HCT116 (cell line): Measurements from ENCODE around the gene ARHGEF38. TPM values are rescaled to one million over a fixed set of nuclear protein-coding genes. Genes with fewer than 3 reads are reported as not detected.

Experiments used
- ATAC-seq: fragments of 200-7000 bp; cut with Tn5 transposase; 2 replicates; pipeline ENCODE4 v1.9.1; 2020; ENCODE audit warnings: mild to moderate bottlenecking, moderate library complexity
- BruUV-seq: library from RNA; stranded (reverse); fragments of 400-500 nt; replicated peaks from 2 replicates; lab custom pipeline; 2021; lab: Mats Ljungman, UMichigan
- CTCF ChIA-PET: fragments of 300-600 bp; sonication (Branson Sonifier 250); formaldehyde crosslinking; loops from one replicate; lab custom pipeline; 2021; ENCODE audit warnings: antibody characterized with exemption; lab: Charles Lee
- POLR2A ChIA-PET: fragments of 300-600, 350-600 bp; sonication (Branson Sonifier 250); formaldehyde crosslinking; loops from one replicate; lab custom pipeline; 2021; ENCODE audit warnings: antibody characterized with exemption; lab: Charles Lee
- RAD21 ChIA-PET, 2 experiments: fragments of 300-600 bp; sonication (Branson Sonifier 250); formaldehyde crosslinking; loops; one replicate each; lab custom pipeline; 2023; ENCODE audit warnings: low total read pairs in 2 of 2; ENCODE audit not compliant: uncharacterized antibody in 2 of 2, unreplicated experiment in 2 of 2, low non-redundant PET in 1 of 2; lab: Charles Lee
- DNase-seq: peaks from one replicate; pipeline ENCODE4 v3.0.0-alpha.2; 2010; ENCODE audit warnings: low read depth, low spot score
- H2AFZ ChIP-seq: fragments of 200-600 bp; shearing (Covaris generic), sonication (generic); 2 replicates; pipeline ENCODE4 v1.6.1; 2017; ENCODE audit warnings: low read depth, mixed run types, mixed read lengths, antibody characterized with exemption, low read length; ENCODE audit not compliant: poor library complexity, severe bottlenecking
- H3K27ac ChIP-seq: 2 replicates; pipeline ENCODE4 v1.5.1; 2012; ENCODE audit warnings: low read depth, low read length
- H3K27me3 ChIP-seq: fragments of 200-600 bp; sonication (generic); 2 replicates; pipeline ENCODE4 v1.6.1; 2016; ENCODE audit warnings: mixed run types, low read length, mixed read lengths; ENCODE audit not compliant: insufficient read depth
- H3K36me3 ChIP-seq, 2 experiments: fragments of 200-500 bp in 1 of 2; fragments of 200-600 bp in 1 of 2; sonication (Bioruptor generic) in 1 of 2; sonication (generic) in 1 of 2; 2 replicates each; pipeline versions ENCODE4 v1.5.1 to v1.6.1; 2014 to 2016; ENCODE audit warnings: low read length in 2 of 2, inconsistent platforms in 1 of 2, mixed read lengths in 1 of 2, mixed run types in 1 of 2; ENCODE audit not compliant: insufficient read depth in 2 of 2, control insufficient read depth in 1 of 2
- H3K4me1 ChIP-seq, 2 experiments: fragments of 200-600 bp in 1 of 2; sonication (generic) in 1 of 2; 2 replicates each; pipeline versions ENCODE4 v1.5.1 to v1.6.1; 2012 to 2017; ENCODE audit warnings: low read length in 2 of 2, inconsistent platforms in 1 of 2, mild to moderate bottlenecking in 1 of 2, mixed read lengths in 1 of 2, mixed run types in 1 of 2, moderate library complexity in 1 of 2; ENCODE audit not compliant: insufficient read depth in 2 of 2, control insufficient read depth in 1 of 2
- H3K4me2 ChIP-seq: fragments of 200-600 bp; sonication (generic); 2 replicates; pipeline ENCODE4 v1.6.1; 2017; ENCODE audit warnings: mixed run types, low read length, mixed read lengths
- H3K4me3 ChIP-seq, 2 experiments: fragments of 200-600 bp in 1 of 2; sonication (generic) in 1 of 2; replicated peaks in 1 of 2; 2 replicates each; pipeline ENCODE4 v1.5.1; 2011 to 2016; ENCODE audit warnings: low read length in 2 of 2, control low read depth in 1 of 2, low read depth in 1 of 2, mild to moderate bottlenecking in 1 of 2, mixed read lengths in 1 of 2, mixed run types in 1 of 2
- H3K79me2 ChIP-seq: fragments of 200-600 bp; sonication (generic); 2 replicates; pipeline ENCODE4 v1.6.1; 2017; ENCODE audit warnings: mild to moderate bottlenecking, mixed run types, low read length, moderate library complexity, mixed read lengths; ENCODE audit not compliant: insufficient read depth
- H3K9ac ChIP-seq: fragments of 200-600 bp; sonication (generic); 2 replicates; pipeline ENCODE4 v1.6.1; 2016; ENCODE audit warnings: low read length, mixed read lengths
- H3K9me2 ChIP-seq: fragments of 200-600 bp; sonication (generic), shearing (Covaris generic); 2 replicates; pipeline ENCODE4 v1.6.1; 2017; ENCODE audit warnings: mixed run types, mild to moderate bottlenecking, moderate library complexity; ENCODE audit not compliant: insufficient read depth
- H3K9me3 ChIP-seq, 2 experiments: fragments of 200-500 bp in 1 of 2; fragments of 200-600 bp in 1 of 2; sonication (Bioruptor generic) in 1 of 2; sonication (generic) in 1 of 2; 2 replicates each; pipeline ENCODE4 v1.6.1; 2014 to 2017; ENCODE audit warnings: low read length in 2 of 2, mixed read lengths in 2 of 2, inconsistent platforms in 1 of 2, low read depth in 1 of 2, mild to moderate bottlenecking in 1 of 2, mixed run types in 1 of 2, moderate library complexity in 1 of 2; ENCODE audit not compliant: control insufficient read depth in 1 of 2, insufficient read depth in 1 of 2
- H4K20me1 ChIP-seq: fragments of 200-600 bp; sonication (generic), shearing (Covaris generic); 2 replicates; pipeline ENCODE4 v1.6.1; 2017; ENCODE audit warnings: mixed run types, mild to moderate bottlenecking, moderate library complexity; ENCODE audit not compliant: insufficient read depth
- CEBPB ChIP-seq: IDR thresholded peaks from 2 replicates; pipeline ENCODE4 v1.6.1; 2012; ENCODE audit warnings: low read depth
- ELF1 ChIP-seq: IDR thresholded peaks from 2 replicates; pipeline ENCODE4 v1.6.1; 2012; ENCODE audit warnings: low read depth, borderline replicate concordance
- EZH2 ChIP-seq: fragments of 200-600 bp; sonication (generic); IDR thresholded peaks from 2 replicates; pipeline ENCODE4 v1.6.1; 2017; ENCODE audit warnings: antibody characterized with exemption, mixed run types
- FOSL1 ChIP-seq: IDR thresholded peaks from 2 replicates; pipeline ENCODE4 v1.6.1; 2012; ENCODE audit warnings: low read depth
- POLR2AphosphoS5 ChIP-seq: IDR thresholded peaks from 2 replicates; pipeline ENCODE4 v1.6.1; 2011; ENCODE audit warnings: mild to moderate bottlenecking, low read depth, low read length, moderate library complexity
- RAD21 ChIP-seq: IDR thresholded peaks from 2 replicates; pipeline ENCODE4 v1.6.1; 2012; ENCODE audit warnings: low read depth, mild to moderate bottlenecking
- SIN3A ChIP-seq: IDR thresholded peaks from 2 replicates; pipeline ENCODE4 v1.6.1; 2012; ENCODE audit warnings: low read depth
- SP1 ChIP-seq: IDR thresholded peaks from 2 replicates; pipeline ENCODE4 v1.6.1; 2012; ENCODE audit warnings: low read depth
- YY1 ChIP-seq: IDR thresholded peaks from 2 replicates; pipeline ENCODE4 v1.6.1; 2011; ENCODE audit warnings: low read length, low read depth, moderate library complexity, mild to moderate bottlenecking; ENCODE audit not compliant: insufficient replicate concordance; ENCODE audit errors: extremely low read depth
- ZNF274 ChIP-seq: fragments of 200-500 bp; sonication (Bioruptor generic); IDR thresholded peaks from 2 replicates; pipeline ENCODE4 v1.6.1; 2014; ENCODE audit warnings: mild to moderate bottlenecking, low read depth, low read length, inconsistent platforms
- intact Hi-C: fragments of 100-400 bp; cut with micrococcal nuclease; formaldehyde crosslinking; loops from 2 replicates; pipeline ENCODE4 v1.10.0; 2022
- total RNA-seq: library from RNA; stranded (reverse); gene quantifications from one replicate; pipeline ENCODE4 v1.2.1, GENCODE V29; 2021; ENCODE audit not compliant: unreplicated experiment
- TF ChIP-seq, protein P1 (sequence below): IDR thresholded peaks from 2 replicates; pipeline ENCODE4 v1.6.1; 2011; ENCODE audit warnings: mild to moderate bottlenecking, low read length, moderate library complexity; ENCODE audit not compliant: insufficient replicate concordance; ENCODE audit errors: extremely low read depth
- TF ChIP-seq, protein P2 (sequence below): IDR thresholded peaks from 2 replicates; pipeline ENCODE4 v1.6.1; 2012
- TF ChIP-seq, protein P3 (sequence below): IDR thresholded peaks from 2 replicates; pipeline ENCODE4 v1.6.1; 2012; ENCODE audit warnings: low read depth
- TF ChIP-seq, protein P4 (sequence below), 3 experiments: fragments of 200-600 bp in 1 of 3; sonication (generic) in 1 of 3; IDR thresholded peaks in 2 of 3; conservative IDR thresholded peaks in 1 of 3; 2 replicates each; pipeline ENCODE4 v1.5.1; 2012 to 2017; ENCODE audit warnings: low read depth in 2 of 3, low read length in 2 of 3, antibody characterized with exemption in 1 of 3, borderline replicate concordance in 1 of 3, control low read depth in 1 of 3, mild to moderate bottlenecking in 1 of 3, mixed read lengths in 1 of 3, mixed run types in 1 of 3, moderate library complexity in 1 of 3; ENCODE audit not compliant: insufficient read depth in 1 of 3

The ARHGEF38 gene
- total RNA-seq, 1 experiment from 2014 or later: not detected

DNA sequence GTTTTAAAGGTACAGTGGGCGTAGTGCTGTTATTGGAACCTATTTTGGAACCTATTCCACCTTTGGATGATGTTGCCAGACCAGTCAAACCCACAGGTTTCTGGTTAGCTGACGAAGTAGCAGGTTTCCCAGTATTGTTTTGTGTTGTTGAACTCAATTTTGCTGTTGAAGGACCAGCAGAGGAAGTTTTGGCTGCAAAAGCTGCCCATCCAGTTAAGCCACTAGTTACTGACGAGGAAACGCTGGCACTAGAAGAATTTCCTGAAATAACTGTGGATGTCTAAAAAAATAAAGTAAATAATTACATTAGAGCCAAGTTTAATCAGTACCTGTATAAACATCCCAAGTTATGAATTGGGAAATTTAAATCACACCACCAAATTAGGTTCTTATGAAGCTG, 130.6 kb downstream of the ARHGEF38 start:
- no peaks in the 10 kb centered on the region for H3K79me2 ChIP-seq
- H3K4me3 ChIP-seq: no peak overlapping the region
- H3K4me2 ChIP-seq: no peak overlapping the region
- TF ChIP-seq ZNF274 (no peak), YY1 (no peak), SP1 (no peak), RAD21 (no peak), POLR2AphosphoS5 (no peak), FOSL1 (no peak), CEBPB (no peak)
- TF ChIP-seq, protein P1, sequence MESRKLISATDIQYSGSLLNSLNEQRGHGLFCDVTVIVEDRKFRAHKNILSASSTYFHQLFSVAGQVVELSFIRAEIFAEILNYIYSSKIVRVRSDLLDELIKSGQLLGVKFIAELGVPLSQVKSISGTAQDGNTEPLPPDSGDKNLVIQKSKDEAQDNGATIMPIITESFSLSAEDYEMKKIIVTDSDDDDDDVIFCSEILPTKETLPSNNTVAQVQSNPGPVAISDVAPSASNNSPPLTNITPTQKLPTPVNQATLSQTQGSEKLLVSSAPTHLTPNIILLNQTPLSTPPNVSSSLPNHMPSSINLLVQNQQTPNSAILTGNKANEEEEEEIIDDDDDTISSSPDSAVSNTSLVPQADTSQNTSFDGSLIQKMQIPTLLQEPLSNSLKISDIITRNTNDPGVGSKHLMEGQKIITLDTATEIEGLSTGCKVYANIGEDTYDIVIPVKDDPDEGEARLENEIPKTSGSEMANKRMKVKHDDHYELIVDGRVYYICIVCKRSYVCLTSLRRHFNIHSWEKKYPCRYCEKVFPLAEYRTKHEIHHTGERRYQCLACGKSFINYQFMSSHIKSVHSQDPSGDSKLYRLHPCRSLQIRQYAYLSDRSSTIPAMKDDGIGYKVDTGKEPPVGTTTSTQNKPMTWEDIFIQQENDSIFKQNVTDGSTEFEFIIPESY: no peak
- H3K36me3 ChIP-seq: peaks cover 6 to 10% of the 10 kb centered on the region in 2 experiments; a peak in 3 of 4 replicates
- H3K9ac ChIP-seq: no peak overlapping the region
- BruUV-seq: no TSS peak
- no peaks in the 10 kb centered on the region for H4K20me1 ChIP-seq
- no peaks in the 10 kb centered on the region for H3K27me3 ChIP-seq
- H3K4me1 ChIP-seq: no peaks in the 10 kb centered on the region
- ChIA-PET CTCF (no interaction called here), POLR2A (no interaction called here), RAD21 (no interaction called here)
- no peak overlapping the region for H2AFZ ChIP-seq
- no peak overlapping the region for H3K27ac ChIP-seq
- intact Hi-C loops: no loop called here
- DNase-seq: no peak
- H3K9me3 ChIP-seq: no peaks in the 10 kb centered on the region
- no peaks in the 10 kb centered on the region for H3K9me2 ChIP-seq
- no peak for ATAC-seq

DNA sequence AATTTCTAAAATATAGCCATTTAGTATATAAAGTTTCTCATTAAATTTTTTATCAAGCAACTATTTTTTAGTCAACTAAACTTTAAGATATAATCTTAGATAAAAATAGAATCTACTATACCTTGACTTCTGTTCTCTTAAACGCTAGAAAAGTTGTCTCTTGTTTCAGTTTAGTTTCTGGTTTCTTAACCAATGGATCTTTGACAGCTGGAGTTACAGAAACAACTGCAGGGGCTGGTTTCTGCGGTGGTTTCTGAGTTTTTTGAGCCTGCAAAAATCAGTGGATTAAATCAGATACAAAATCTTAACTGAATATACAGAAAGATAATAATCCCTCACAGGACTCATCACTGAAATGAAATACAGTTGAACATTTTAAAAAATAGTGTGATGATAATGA, 134.2 kb downstream of the ARHGEF38 start:
- Histone ChIP-seq H3K9me2 (no peaks in the 10 kb centered on the region), H4K20me1 (no peaks in the 10 kb centered on the region), H3K9me3 (no peaks in the 10 kb centered on the region), H3K27me3 (no peaks in the 10 kb centered on the region), H3K27ac (no peak overlapping the region), H3K36me3 (peaks cover 6 to 10% of the 10 kb centered on the region in 2 experiments; a peak in 3 of 4 replicates), H3K9ac (no peak overlapping the region), H3K4me3 (no peak overlapping the region), H3K79me2 (no peaks in the 10 kb centered on the region), H3K4me2 (no peak overlapping the region), H2AFZ (no peak overlapping the region), H3K4me1 (no peaks in the 10 kb centered on the region)
- POLR2A ChIA-PET: no interaction called here
- intact Hi-C loops: no loop called here
- CTCF ChIA-PET: no interaction called here
- ATAC-seq (no peak), DNase-seq (no peak)
- BruUV-seq: no TSS peak
- RAD21 ChIA-PET: no interaction called here
- TF ChIP-seq, protein P2, sequence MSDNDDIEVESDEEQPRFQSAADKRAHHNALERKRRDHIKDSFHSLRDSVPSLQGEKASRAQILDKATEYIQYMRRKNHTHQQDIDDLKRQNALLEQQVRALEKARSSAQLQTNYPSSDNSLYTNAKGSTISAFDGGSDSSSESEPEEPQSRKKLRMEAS: no peak
- TF ChIP-seq ELF1: no peak
- TF ChIP-seq, protein P3, sequence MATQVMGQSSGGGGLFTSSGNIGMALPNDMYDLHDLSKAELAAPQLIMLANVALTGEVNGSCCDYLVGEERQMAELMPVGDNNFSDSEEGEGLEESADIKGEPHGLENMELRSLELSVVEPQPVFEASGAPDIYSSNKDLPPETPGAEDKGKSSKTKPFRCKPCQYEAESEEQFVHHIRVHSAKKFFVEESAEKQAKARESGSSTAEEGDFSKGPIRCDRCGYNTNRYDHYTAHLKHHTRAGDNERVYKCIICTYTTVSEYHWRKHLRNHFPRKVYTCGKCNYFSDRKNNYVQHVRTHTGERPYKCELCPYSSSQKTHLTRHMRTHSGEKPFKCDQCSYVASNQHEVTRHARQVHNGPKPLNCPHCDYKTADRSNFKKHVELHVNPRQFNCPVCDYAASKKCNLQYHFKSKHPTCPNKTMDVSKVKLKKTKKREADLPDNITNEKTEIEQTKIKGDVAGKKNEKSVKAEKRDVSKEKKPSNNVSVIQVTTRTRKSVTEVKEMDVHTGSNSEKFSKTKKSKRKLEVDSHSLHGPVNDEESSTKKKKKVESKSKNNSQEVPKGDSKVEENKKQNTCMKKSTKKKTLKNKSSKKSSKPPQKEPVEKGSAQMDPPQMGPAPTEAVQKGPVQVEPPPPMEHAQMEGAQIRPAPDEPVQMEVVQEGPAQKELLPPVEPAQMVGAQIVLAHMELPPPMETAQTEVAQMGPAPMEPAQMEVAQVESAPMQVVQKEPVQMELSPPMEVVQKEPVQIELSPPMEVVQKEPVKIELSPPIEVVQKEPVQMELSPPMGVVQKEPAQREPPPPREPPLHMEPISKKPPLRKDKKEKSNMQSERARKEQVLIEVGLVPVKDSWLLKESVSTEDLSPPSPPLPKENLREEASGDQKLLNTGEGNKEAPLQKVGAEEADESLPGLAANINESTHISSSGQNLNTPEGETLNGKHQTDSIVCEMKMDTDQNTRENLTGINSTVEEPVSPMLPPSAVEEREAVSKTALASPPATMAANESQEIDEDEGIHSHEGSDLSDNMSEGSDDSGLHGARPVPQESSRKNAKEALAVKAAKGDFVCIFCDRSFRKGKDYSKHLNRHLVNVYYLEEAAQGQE: no peak
- TF ChIP-seq SIN3A: no peak
- TF ChIP-seq, protein P4, sequence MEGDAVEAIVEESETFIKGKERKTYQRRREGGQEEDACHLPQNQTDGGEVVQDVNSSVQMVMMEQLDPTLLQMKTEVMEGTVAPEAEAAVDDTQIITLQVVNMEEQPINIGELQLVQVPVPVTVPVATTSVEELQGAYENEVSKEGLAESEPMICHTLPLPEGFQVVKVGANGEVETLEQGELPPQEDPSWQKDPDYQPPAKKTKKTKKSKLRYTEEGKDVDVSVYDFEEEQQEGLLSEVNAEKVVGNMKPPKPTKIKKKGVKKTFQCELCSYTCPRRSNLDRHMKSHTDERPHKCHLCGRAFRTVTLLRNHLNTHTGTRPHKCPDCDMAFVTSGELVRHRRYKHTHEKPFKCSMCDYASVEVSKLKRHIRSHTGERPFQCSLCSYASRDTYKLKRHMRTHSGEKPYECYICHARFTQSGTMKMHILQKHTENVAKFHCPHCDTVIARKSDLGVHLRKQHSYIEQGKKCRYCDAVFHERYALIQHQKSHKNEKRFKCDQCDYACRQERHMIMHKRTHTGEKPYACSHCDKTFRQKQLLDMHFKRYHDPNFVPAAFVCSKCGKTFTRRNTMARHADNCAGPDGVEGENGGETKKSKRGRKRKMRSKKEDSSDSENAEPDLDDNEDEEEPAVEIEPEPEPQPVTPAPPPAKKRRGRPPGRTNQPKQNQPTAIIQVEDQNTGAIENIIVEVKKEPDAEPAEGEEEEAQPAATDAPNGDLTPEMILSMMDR (IDR thresholded peaks at IDR 0.05 in 2 of 3, conservative IDR thresholded peaks at IDR 0.05 in 1 of 3; ENCODE audit: borderline replicate concordance in 1 of 3, insufficient read depth in 1 of 3, low read depth in 2 of 3, low read length in 2 of 3): no peak
- no peak for TF ChIP-seq SP1
- no peak for TF ChIP-seq RAD21
- TF ChIP-seq EZH2: no peak
